Stomach smooth muscle (tissue), 2 donors: ENCODE data around the gene RPAP3.

ENCODE experiments used
- H3K27ac ChIP-seq: one replicate; pipeline ENCODE4 v1.7.0; 2013; ENCODE audit warnings: mild to moderate bottlenecking, low read length, inconsistent platforms
- H3K27me3 ChIP-seq, 2 donors: one replicate each; pipeline ENCODE4 v1.7.0; 2013; ENCODE audit warnings: low read length in 2 of 2; ENCODE audit not compliant: insufficient read depth in 2 of 2, control insufficient read depth in 1 of 2
- H3K36me3 ChIP-seq, 2 donors: one replicate each; pipeline ENCODE4 v1.7.0; 2013; ENCODE audit warnings: low read length in 2 of 2; ENCODE audit not compliant: control insufficient read depth in 2 of 2, insufficient read depth in 2 of 2
- H3K4me1 ChIP-seq: one replicate; pipeline ENCODE4 v1.7.0; 2013; ENCODE audit warnings: low read length; ENCODE audit not compliant: control insufficient read depth, insufficient read depth
- H3K4me3 ChIP-seq, 2 donors: one replicate each; pipeline ENCODE4 v1.7.0; 2013; ENCODE audit warnings: low read length in 2 of 2
- H3K9ac ChIP-seq, 2 donors: one replicate each; pipeline ENCODE4 v1.7.0; 2013; ENCODE audit warnings: low read length in 2 of 2, mild to moderate bottlenecking in 1 of 2
- H3K9me3 ChIP-seq, 2 donors: one replicate each; pipeline ENCODE4 v1.7.0; 2013; ENCODE audit warnings: low read length in 2 of 2; ENCODE audit not compliant: control insufficient read depth in 2 of 2
- donor health status: healthy.
- donor health status: Pancreatic carcinoma.

Gene RPAP3, protein sequence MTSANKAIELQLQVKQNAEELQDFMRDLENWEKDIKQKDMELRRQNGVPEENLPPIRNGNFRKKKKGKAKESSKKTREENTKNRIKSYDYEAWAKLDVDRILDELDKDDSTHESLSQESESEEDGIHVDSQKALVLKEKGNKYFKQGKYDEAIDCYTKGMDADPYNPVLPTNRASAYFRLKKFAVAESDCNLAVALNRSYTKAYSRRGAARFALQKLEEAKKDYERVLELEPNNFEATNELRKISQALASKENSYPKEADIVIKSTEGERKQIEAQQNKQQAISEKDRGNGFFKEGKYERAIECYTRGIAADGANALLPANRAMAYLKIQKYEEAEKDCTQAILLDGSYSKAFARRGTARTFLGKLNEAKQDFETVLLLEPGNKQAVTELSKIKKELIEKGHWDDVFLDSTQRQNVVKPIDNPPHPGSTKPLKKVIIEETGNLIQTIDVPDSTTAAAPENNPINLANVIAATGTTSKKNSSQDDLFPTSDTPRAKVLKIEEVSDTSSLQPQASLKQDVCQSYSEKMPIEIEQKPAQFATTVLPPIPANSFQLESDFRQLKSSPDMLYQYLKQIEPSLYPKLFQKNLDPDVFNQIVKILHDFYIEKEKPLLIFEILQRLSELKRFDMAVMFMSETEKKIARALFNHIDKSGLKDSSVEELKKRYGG

DNA sequence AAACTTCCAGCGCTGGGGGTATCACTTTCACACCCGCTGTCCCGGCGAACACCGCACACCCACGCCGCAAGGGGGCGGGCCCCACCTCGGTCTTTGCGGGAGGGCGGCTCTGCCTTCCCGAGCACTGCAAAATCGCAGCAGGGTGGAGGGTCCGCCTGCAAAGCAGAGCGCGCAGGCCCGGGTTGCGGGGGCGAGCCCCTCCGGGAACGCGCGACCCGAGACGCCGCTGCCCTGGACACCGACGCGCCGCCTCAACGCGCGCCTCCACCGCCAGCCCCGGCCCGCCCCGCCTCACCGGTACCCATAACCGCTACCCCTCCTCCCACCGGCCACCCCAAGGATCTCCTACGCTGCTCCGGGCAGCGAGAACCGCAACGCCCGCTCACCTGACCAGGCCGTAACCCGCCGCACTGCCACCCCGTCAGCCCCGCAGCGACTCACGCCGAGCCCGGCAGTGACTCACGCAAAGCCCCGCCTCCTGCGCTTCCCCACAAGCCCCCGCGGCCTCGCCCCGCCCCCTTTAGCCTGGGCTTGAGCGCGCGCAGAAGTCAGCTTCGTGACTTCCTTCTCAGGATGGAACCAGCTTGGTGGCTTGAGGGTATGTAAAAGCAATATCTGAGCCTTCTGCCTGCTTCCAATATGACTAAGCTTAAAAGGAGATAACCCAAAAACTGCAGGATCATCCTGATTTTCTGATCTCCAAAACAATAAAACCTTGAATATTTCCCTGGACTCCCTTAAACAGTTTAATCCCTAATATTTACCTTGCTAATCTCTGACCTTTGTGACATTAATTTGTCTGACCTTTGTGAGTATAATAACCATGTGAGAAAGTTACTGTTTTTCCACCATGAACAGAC lies at the start of gene RPAP3:
Gene RPAP3 (minus strand): TSS at position 465 of the 860 bp plus-strand sequence. CDS start 3,190 bp downstream, outside the sequence.
- peaks cover under 1% of the 10 kb centered on the region in 2 donors for H3K36me3 ChIP-seq
- H3K9me3 ChIP-seq: no peaks in the 10 kb centered on the region
- peak within 1 kb of the TSS; percentile 56 for H3K27ac ChIP-seq
- peak within 1 kb of the TSS; percentile 60 to 76 for H3K9ac ChIP-seq
- peaks cover 4% of the 10 kb centered on the region for H3K4me1 ChIP-seq
- no peaks in the 10 kb centered on the region for H3K27me3 ChIP-seq
- peak within 1 kb of the TSS; percentile 73 to 89 for H3K4me3 ChIP-seq

DNA sequence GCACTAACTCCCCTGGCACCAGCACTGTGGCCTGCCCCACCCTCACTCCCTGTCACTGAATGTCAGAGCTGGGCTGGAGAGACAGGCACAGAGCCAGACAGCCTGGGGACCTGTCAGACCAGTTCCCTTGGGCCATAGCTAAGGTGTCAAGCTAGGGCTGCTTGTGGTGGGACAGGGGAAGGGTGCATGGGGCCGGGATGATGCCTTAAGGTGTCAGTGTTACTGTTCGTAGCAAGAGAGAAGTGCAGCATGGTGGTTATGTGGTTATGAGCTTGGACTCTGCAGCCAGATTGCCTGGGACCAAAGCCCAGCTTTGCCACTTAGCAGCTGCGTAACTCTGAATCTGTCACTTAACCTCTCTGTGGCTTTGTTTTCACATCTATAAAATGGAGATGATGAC lies 49.1 kb upstream of the RPAP3 start:
- H3K27me3 ChIP-seq: no peaks in the 10 kb centered on the region

GRCh38 chr12:47754126-47754525 lies 48.3 kb upstream of the RPAP3 start:
- no peaks in the 10 kb centered on the region for H3K27me3 ChIP-seq
- no peaks in the 10 kb centered on the region for H3K36me3 ChIP-seq
- H3K4me1 ChIP-seq: peaks cover 37% of the 10 kb centered on the region
- H3K4me3 ChIP-seq: no peak overlapping the region
- no peaks in the 10 kb centered on the region for H3K9me3 ChIP-seq
- peak overlapping the region in 1 of 2 donors; percentile 20 for H3K9ac ChIP-seq
- H3K27ac ChIP-seq: peak overlapping the region; percentile 24

More for the DNA sequence above, 49.1 kb upstream of the RPAP3 start:
- H3K4me3 ChIP-seq: peak overlapping the region in 1 of 2 donors; percentile 40
- no peak overlapping the region for H3K9ac ChIP-seq
- no peaks in the 10 kb centered on the region for H3K36me3 ChIP-seq
- peaks cover 42% of the 10 kb centered on the region for H3K4me1 ChIP-seq
- H3K27ac ChIP-seq: peak overlapping the region; percentile 24
- H3K9me3 ChIP-seq: no peaks in the 10 kb centered on the region

DNA sequence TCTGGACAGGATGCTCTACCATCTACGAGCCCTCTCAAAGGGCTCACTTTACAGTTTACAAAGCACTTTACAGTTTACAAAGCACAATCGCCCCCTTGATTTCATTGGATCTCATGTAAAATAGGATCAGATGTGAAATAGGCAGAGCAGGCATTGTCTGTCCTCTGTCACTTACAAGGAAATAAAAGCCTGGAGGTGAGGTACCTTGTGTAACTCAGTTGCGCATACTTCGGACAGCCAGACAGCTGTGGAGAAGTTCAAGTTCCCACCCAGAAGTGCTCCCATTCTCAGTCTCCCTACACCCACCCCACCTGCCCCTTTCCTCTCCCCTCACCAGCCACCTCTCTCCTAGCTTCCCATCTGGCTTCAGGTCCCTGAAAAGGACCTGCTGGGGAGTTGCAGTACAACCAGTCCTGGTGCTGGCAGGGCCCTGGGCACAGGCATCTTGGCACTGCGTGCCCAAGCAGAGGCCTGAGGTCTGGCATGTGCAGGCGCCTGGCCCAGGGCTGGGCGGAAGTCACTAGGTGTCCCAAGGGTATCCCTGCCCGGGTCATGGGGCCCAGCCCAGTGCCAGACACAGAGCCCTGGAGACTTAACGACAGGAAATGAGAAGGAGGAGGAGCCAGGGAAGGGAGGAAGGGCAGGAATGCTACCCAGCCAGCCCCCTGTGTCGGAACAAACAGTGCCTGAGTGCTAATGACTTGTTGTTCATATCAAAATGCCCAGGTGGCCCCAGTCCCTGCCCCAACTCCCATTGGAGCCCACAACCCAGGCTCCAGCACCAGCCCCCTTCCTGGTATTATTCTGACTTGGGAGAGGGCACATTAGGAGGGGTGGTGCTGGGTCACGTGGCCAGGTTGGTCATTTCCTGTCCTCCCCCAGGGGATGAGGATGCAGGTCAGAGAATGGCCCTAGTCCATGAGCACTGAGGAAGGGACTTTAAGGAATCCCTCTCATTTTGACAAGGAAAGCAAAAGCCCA lies 47.5 kb upstream of the RPAP3 start:
- Histone ChIP-seq H3K27me3 (no peaks in the 10 kb centered on the region), H3K27ac (no peak overlapping the region), H3K4me1 (peaks cover 33% of the 10 kb centered on the region), H3K4me3 (peak overlapping the region in 1 of 2 donors; percentile 22), H3K9me3 (no peaks in the 10 kb centered on the region), H3K36me3 (no peaks in the 10 kb centered on the region), H3K9ac (peak overlapping the region in 1 of 2 donors; percentile 36)

GRCh38 chr12:47752552-47752951 lies 46.7 kb upstream of the RPAP3 start:
- Histone ChIP-seq H3K27ac (no peak overlapping the region), H3K9ac (no peak overlapping the region), H3K36me3 (no peaks in the 10 kb centered on the region), H3K4me1 (peaks cover 25% of the 10 kb centered on the region), H3K4me3 (no peak overlapping the region), H3K9me3 (no peaks in the 10 kb centered on the region), H3K27me3 (peaks cover 0 to 2% of the 10 kb centered on the region in 2 donors)

DNA sequence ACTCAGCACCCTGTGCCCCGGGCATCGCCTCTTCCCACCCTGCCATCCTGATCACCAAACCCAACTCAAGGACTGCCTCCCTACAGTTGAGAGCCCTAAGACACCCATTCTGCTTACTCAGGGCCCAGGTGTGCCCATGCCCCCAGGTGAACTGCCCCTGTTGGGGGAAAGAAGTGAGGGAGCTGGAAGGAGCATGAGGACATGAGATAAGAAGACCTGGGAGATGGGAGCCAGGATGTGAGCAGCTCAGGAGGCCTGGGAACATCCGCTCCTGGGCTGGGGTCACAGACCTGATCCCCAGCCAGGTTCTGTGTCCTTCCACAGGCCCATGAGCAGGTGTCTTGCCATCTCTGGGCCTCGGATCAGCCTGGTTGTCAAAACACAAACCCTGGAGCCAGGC lies 46.3 kb upstream of the RPAP3 start:
- no peaks in the 10 kb centered on the region for H3K36me3 ChIP-seq
- H3K9me3 ChIP-seq: no peaks in the 10 kb centered on the region
- H3K27ac ChIP-seq: no peak overlapping the region
- peaks cover 23% of the 10 kb centered on the region for H3K4me1 ChIP-seq
- no peak overlapping the region for H3K4me3 ChIP-seq
- no peak overlapping the region for H3K9ac ChIP-seq
- peaks cover 0 to 2% of the 10 kb centered on the region in 2 donors for H3K27me3 ChIP-seq

DNA sequence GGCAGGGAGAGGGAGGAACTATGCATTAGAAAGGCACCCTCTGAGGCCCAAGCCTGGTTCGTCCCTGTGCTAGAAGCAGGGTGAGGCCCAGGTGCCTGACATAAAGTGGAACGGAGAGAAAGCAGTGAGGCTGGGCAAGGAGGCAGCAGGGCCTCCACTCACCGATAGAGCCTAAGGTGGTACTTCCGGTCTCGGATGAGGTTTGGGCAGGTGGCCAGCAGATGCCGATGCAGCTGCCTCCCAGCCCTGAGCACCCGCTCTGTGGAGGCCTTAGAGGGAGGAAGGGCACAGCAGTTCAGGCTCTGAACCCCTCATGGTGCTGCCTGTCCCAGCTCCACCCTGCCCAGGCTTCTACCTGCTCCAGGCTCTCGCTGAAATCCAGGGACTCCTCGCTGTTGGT lies 45.7 kb upstream of the RPAP3 start:
- Histone ChIP-seq H3K9ac (no peak overlapping the region), H3K27ac (no peak overlapping the region), H3K27me3 (peaks cover 0 to 2% of the 10 kb centered on the region in 2 donors), H3K36me3 (no peaks in the 10 kb centered on the region), H3K4me3 (no peak overlapping the region), H3K4me1 (peaks cover 23% of the 10 kb centered on the region), H3K9me3 (no peaks in the 10 kb centered on the region)

- Histone ChIP-seq H3K9ac (no peak overlapping the region), H3K4me1 (peaks cover 23% of the 10 kb centered on the region), H3K27me3 (peaks cover 0 to 2% of the 10 kb centered on the region in 2 donors), H3K36me3 (no peaks in the 10 kb centered on the region), H3K27ac (no peak overlapping the region), H3K4me3 (no peak overlapping the region), H3K9me3 (no peaks in the 10 kb centered on the region)
Measured at GRCh38 chr12:47750916-47751470, 45.2 kb upstream of the RPAP3 start.

- Histone ChIP-seq H3K9ac (no peak overlapping the region), H3K36me3 (no peaks in the 10 kb centered on the region), H3K4me3 (no peak overlapping the region), H3K27me3 (peaks cover 0 to 2% of the 10 kb centered on the region in 2 donors), H3K27ac (no peak overlapping the region), H3K4me1 (peaks cover 23% of the 10 kb centered on the region), H3K9me3 (no peaks in the 10 kb centered on the region)
Measured at GRCh38 chr12:47750229-47750798, 44.5 kb upstream of the RPAP3 start.
